Fibroblast of mammary gland (primary cell): ENCODE results near the gene DAO.

Experiments used
- DNase-seq: peaks from one replicate; pipeline ENCODE4 v3.0.0-alpha.2; 2010; ENCODE audit warnings: low read depth
- H3K4me3 ChIP-seq: 2 replicates; pipeline ENCODE4 v1.5.1; 2011; ENCODE audit warnings: low read depth, mild to moderate bottlenecking, low read length, moderate library complexity; ENCODE audit not compliant: control insufficient read depth
- CTCF ChIP-seq: conservative IDR thresholded peaks from 2 replicates; pipeline ENCODE4 v1.5.1; 2011; ENCODE audit warnings: low read depth, low read length, inconsistent platforms; ENCODE audit not compliant: control insufficient read depth, insufficient read depth

The DAO gene

DNA sequence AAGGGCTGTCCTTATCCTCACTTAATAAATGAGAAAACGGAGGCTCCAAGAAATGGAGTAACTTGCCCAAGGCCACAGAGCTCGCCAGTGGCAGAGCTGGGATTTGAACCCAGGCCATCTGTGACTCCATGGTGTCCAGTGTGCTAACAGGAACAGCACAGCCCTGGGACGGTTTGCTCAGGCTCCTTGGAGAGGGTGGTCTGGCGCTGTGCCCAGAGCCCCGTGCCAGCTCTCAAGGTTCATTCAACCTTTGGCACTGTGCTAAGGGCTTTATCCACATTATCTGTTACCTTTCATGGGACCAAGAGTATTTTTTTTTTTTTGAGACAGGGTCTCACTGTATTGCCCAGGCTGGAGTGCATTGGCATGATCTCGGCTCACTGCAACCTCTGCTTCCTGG, 8.1 kb downstream of the DAO start:
- TF ChIP-seq CTCF, result no peak
- DNase-seq, result no peak
- no peak overlapping the region for H3K4me3 ChIP-seq

- no peak overlapping the region for H3K4me3 ChIP-seq
- DNase-seq, result peak; percentile 4
- TF ChIP-seq CTCF, result no peak
Measured at GRCh38 chr12:108890208-108890607, 10.3 kb downstream of the DAO start.

- DNase-seq, result no peak
- no peak overlapping the region for H3K4me3 ChIP-seq
- no peak for TF ChIP-seq CTCF
Measured at GRCh38 chr12:108895220-108895802, 15.4 kb downstream of the DAO start.

GRCh38 chr12:108896336-108896735, 16.4 kb downstream of the DAO start:
- DNase-seq, result no peak
- no peak overlapping the region for H3K4me3 ChIP-seq
- TF ChIP-seq CTCF, result no peak

DNA sequence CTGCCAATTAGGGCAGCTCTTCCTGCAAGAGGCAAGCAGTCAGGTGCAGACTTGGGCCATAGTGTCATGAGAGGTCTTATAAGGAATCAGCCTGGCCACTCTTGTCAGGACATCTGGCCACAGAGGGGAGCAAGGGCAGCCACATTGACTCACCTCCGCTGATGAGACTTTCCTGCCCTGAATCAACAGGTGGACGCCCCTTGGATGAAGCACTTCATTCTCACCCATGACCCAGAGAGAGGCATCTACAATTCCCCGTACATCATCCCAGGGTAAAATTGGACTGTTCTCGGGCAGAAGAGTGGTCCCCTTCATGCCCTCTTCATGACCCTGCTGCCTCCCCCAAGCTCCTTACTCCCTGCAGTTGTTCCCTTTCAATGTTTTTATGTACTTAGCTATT, 16.9 kb downstream of the DAO start:
- DNase-seq, result no peak
- no peak for TF ChIP-seq CTCF
- no peak overlapping the region for H3K4me3 ChIP-seq

- H3K4me3 ChIP-seq, result no peak overlapping the region
- no peak for DNase-seq
- TF ChIP-seq CTCF, result no peak
Measured at GRCh38 chr12:108899145-108899544, 19.3 kb downstream of the DAO start.

DNA sequence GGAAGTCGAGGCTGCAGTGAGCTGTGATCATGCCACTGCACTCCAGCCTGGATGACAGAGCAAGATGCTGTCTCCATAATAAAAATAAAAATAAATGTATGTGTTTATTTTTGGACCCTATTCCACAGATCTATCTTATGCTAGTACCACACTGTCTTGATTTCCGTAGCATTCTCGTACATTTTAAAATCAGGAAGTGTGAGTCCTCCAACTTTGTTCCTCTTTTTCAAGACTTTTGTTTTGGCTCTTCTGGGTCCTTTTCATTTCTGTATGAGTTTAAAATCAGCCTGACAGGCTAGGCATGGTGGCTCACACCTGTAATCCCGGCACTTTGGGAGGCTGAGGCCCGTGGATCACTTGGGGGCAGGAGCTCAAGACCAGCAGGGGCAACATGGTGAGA, 25.8 kb downstream of the DAO start:
- no peak overlapping the region for H3K4me3 ChIP-seq
- TF ChIP-seq CTCF, result no peak
- no peak for DNase-seq
